A549 (cell line): ENCODE data around the gene KDELR3.

ENCODE experiments used
- CBX2 ChIP-seq: fragments of 200-600 bp; sonication (generic); IDR thresholded peaks from 2 replicates; pipeline ENCODE4 v1.6.1; 2016; ENCODE audit warnings: low read depth, mild to moderate bottlenecking, borderline replicate concordance
- CTCF ChIP-seq: fragments of >200 bp; sonication (Bioruptor Twin); formaldehyde crosslinking; IDR thresholded peaks from 3 replicates; pipeline ENCODE4 v1.5.1; 2016
- E2F6 ChIP-seq: IDR thresholded peaks from 2 replicates; pipeline ENCODE4 v1.6.1; 2012; ENCODE audit warnings: low read depth, borderline replicate concordance
- EP300 ChIP-seq, 2 experiments: fragments of >200 bp; sonication (Bioruptor Twin); formaldehyde crosslinking; IDR thresholded peaks; 2 replicates in 1 of 2; 3 replicates in 1 of 2; pipeline ENCODE4 v1.6.1; 2016 to 2017
- JUN ChIP-seq, 2 experiments: fragments of >200 bp; sonication (Bioruptor Twin); formaldehyde crosslinking; IDR thresholded peaks; 2 replicates in 1 of 2; 3 replicates in 1 of 2; pipeline ENCODE4 v1.6.1; 2016 to 2017
- MAX ChIP-seq: IDR thresholded peaks from 2 replicates; pipeline ENCODE4 v1.6.1; 2012
- MAZ ChIP-seq: fragments of 150-350 bp; IDR thresholded peaks from 2 replicates; pipeline ENCODE4 v1.6.1; 2014; ENCODE audit warnings: antibody characterized with exemption, low read depth, low read length, borderline replicate concordance
- NFE2L2 ChIP-seq: fragments of 150-350 bp; conservative IDR thresholded peaks from 2 replicates; pipeline ENCODE4 v1.6.1; 2014; ENCODE audit warnings: low read length
- POLR2A ChIP-seq: IDR thresholded peaks from 2 replicates; pipeline ENCODE4 v1.6.1; 2012; ENCODE audit warnings: mild to moderate bottlenecking, low read length
- REST ChIP-seq: fragments of 200-600 bp; sonication (generic); IDR thresholded peaks from 2 replicates; pipeline ENCODE4 v1.6.1; 2016; ENCODE audit warnings: antibody characterized with exemption, mild to moderate bottlenecking, moderate library complexity
- ZC3H11A ChIP-seq: fragments of 450-650 bp; IDR thresholded peaks from 2 replicates; pipeline ENCODE4 v1.6.1; 2014; ENCODE audit warnings: antibody characterized with exemption, mild to moderate bottlenecking

- TF ChIP-seq MAZ: no peak
- TF ChIP-seq JUN (IDR thresholded peaks at IDR 0.05): no peak
- no peak for TF ChIP-seq REST
- no peak for TF ChIP-seq CTCF
- no peak for TF ChIP-seq EP300 (IDR thresholded peaks at IDR 0.05)
- TF ChIP-seq E2F6: no peak
- no peak for TF ChIP-seq CBX2
- no peak for TF ChIP-seq MAX
- TF ChIP-seq ZC3H11A: no peak
- TF ChIP-seq NFE2L2: no peak
- no peak for TF ChIP-seq POLR2A
Observed at GRCh38 chr22:38440747-38441350, 27.0 kb upstream of the KDELR3 start.
